ENCODE results near the gene CXCR4. TPM values are rescaled to one million over a fixed set of nuclear protein-coding genes. Genes with fewer than 3 reads are reported as not detected.
"Not testable (repeated sequence)": the region's sequence is repeated elsewhere in the genome, so short reads cannot be mapped to it uniquely, and the experiment has no call there.

Gene CXCR4
- total RNA-seq, 1 donor from 2014 or later: 0.88 TPM

- no peaks in the 10 kb centered on the region for H3K27me3 ChIP-seq (ENCODE audit: control insufficient read depth, insufficient read depth, low read length)
- H3K36me3 ChIP-seq (ENCODE audit: control insufficient read depth, insufficient read depth, low read length): no peaks in the 10 kb centered on the region
- H3K4me3 ChIP-seq (ENCODE audit: low read depth, low read length): no peak overlapping the region
- TF ChIP-seq CTCF (IDR thresholded peaks at IDR 0.05; ENCODE audit: insufficient read depth, low read length, poor library complexity, severe bottlenecking): no peak
- DNase-seq (ENCODE audit: low read depth): no peak
Observed at GRCh38 chr2:136101042-136101441, 16.9 kb downstream of the CXCR4 start.

GRCh38 chr2:136098441-136098840 is 19.5 kb downstream of the CXCR4 start:
- Histone ChIP-seq H3K36me3 (ENCODE audit: control insufficient read depth, insufficient read depth, low read length) (no peaks in the 10 kb centered on the region), H3K27me3 (ENCODE audit: control insufficient read depth, insufficient read depth, low read length) (no peaks in the 10 kb centered on the region), H3K4me3 (ENCODE audit: low read depth, low read length) (no peak overlapping the region)
- TF ChIP-seq CTCF (IDR thresholded peaks at IDR 0.05; ENCODE audit: insufficient read depth, low read length, poor library complexity, severe bottlenecking): no peak
- no peak for DNase-seq (ENCODE audit: low read depth)

GRCh38 chr2:136093583-136093982 is 24.4 kb downstream of the CXCR4 start:
- Histone ChIP-seq H3K27me3 (ENCODE audit: control insufficient read depth, insufficient read depth, low read length) (no peaks in the 10 kb centered on the region), H3K4me3 (ENCODE audit: low read depth, low read length) (no peak overlapping the region), H3K36me3 (ENCODE audit: control insufficient read depth, insufficient read depth, low read length) (no peaks in the 10 kb centered on the region)
- DNase-seq (ENCODE audit: low read depth): no peak
- no peak for TF ChIP-seq CTCF (IDR thresholded peaks at IDR 0.05; ENCODE audit: insufficient read depth, low read length, poor library complexity, severe bottlenecking)

- Histone ChIP-seq H3K36me3 (ENCODE audit: control insufficient read depth, insufficient read depth, low read length) (no peaks in the 10 kb centered on the region), H3K27me3 (ENCODE audit: control insufficient read depth, insufficient read depth, low read length) (no peaks in the 10 kb centered on the region), H3K4me3 (ENCODE audit: low read depth, low read length) (no peak overlapping the region)
- no peak for TF ChIP-seq CTCF (IDR thresholded peaks at IDR 0.05; ENCODE audit: insufficient read depth, low read length, poor library complexity, severe bottlenecking)
- DNase-seq (ENCODE audit: low read depth): no peak
Observed at GRCh38 chr2:136091899-136092298, 26.1 kb downstream of the CXCR4 start.

GRCh38 chr2:136087901-136088460 is 30.0 kb downstream of the CXCR4 start:
- not testable (repeated sequence) for H3K36me3 ChIP-seq (ENCODE audit: control insufficient read depth, insufficient read depth, low read length); H3K27me3 ChIP-seq (ENCODE audit: control insufficient read depth, insufficient read depth, low read length); H3K4me3 ChIP-seq (ENCODE audit: low read depth, low read length); DNase-seq (ENCODE audit: low read depth)

GRCh38 chr2:136086253-136087016 is 31.5 kb downstream of the CXCR4 start:
- TF ChIP-seq CTCF (IDR thresholded peaks at IDR 0.05; ENCODE audit: insufficient read depth, low read length, poor library complexity, severe bottlenecking): no peak
- Histone ChIP-seq H3K4me3 (ENCODE audit: low read depth, low read length) (no peak overlapping the region), H3K36me3 (ENCODE audit: control insufficient read depth, insufficient read depth, low read length) (no peaks in the 10 kb centered on the region), H3K27me3 (ENCODE audit: control insufficient read depth, insufficient read depth, low read length) (no peaks in the 10 kb centered on the region)
- no peak for DNase-seq (ENCODE audit: low read depth)
